ENCODE results near the gene RAD9A.

RAD9A gene

GRCh38 chr11:67439321-67440228 lies 47.8 kb downstream of the RAD9A start:
- H3K36me3 ChIP-seq (ENCODE audit: control insufficient read depth in 2 of 2, insufficient read depth in 1 of 2, low read length in 2 of 2), result peaks cover 0 to 65% of the 10 kb centered on the region in 2 experiments; a peak in 1 of 3 replicates
- H3K9me3 ChIP-seq (ENCODE audit: control insufficient read depth, insufficient read depth, low read depth, low read length), result no peaks in the 10 kb centered on the region
- POLR2A ChIA-PET, result interaction anchor here (0.6 to 2.6 kb wide), 8 partner anchors 10 to 43 kb away, joined by 3 to 11 read pairs (median 5); partner anchors contain the start of genes PPP1CA, RPS6KB2 and TMEM134
- TF ChIP-seq ZNF341 (tag by site-specific recombination; IDR thresholded peaks at IDR 0.05; ENCODE audit: low read depth), result 0 out of 2 replicates have a peak, but pooled peaks have one; percentile 33
- no peak for TF ChIP-seq KLF1 (tag by site-specific recombination; IDR thresholded peaks at IDR 0.05)
- TF ChIP-seq ZXDB (tag by site-specific recombination; IDR thresholded peaks at IDR 0.05), result no peak
- no peak for TF ChIP-seq ZNF580 (tag by site-specific recombination; IDR thresholded peaks at IDR 0.05)
- no peak for TF ChIP-seq ZSCAN5A (tag by site-specific recombination; IDR thresholded peaks at IDR 0.05)
- TF ChIP-seq SP2 (tag by site-specific recombination; IDR thresholded peaks at IDR 0.05), result peak; percentile 20; the same call in 1 of the 2 replicates
- TF ChIP-seq, protein P1, sequence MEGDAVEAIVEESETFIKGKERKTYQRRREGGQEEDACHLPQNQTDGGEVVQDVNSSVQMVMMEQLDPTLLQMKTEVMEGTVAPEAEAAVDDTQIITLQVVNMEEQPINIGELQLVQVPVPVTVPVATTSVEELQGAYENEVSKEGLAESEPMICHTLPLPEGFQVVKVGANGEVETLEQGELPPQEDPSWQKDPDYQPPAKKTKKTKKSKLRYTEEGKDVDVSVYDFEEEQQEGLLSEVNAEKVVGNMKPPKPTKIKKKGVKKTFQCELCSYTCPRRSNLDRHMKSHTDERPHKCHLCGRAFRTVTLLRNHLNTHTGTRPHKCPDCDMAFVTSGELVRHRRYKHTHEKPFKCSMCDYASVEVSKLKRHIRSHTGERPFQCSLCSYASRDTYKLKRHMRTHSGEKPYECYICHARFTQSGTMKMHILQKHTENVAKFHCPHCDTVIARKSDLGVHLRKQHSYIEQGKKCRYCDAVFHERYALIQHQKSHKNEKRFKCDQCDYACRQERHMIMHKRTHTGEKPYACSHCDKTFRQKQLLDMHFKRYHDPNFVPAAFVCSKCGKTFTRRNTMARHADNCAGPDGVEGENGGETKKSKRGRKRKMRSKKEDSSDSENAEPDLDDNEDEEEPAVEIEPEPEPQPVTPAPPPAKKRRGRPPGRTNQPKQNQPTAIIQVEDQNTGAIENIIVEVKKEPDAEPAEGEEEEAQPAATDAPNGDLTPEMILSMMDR (tag by site-specific recombination; IDR thresholded peaks at IDR 0.05), result peak; percentile 42; the same call in 1 of the 2 replicates
- TF ChIP-seq, protein P2, sequence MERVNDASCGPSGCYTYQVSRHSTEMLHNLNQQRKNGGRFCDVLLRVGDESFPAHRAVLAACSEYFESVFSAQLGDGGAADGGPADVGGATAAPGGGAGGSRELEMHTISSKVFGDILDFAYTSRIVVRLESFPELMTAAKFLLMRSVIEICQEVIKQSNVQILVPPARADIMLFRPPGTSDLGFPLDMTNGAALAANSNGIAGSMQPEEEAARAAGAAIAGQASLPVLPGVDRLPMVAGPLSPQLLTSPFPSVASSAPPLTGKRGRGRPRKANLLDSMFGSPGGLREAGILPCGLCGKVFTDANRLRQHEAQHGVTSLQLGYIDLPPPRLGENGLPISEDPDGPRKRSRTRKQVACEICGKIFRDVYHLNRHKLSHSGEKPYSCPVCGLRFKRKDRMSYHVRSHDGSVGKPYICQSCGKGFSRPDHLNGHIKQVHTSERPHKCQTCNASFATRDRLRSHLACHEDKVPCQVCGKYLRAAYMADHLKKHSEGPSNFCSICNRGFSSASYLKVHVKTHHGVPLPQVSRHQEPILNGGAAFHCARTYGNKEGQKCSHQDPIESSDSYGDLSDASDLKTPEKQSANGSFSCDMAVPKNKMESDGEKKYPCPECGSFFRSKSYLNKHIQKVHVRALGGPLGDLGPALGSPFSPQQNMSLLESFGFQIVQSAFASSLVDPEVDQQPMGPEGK (tag by site-specific recombination; IDR thresholded peaks at IDR 0.05), result peak; percentile 44; the same call in 1 of the 2 replicates
- peak; percentile 71 for TF ChIP-seq ZNF600 (tag by site-specific recombination; IDR thresholded peaks at IDR 0.05)
- TF ChIP-seq, protein P3, sequence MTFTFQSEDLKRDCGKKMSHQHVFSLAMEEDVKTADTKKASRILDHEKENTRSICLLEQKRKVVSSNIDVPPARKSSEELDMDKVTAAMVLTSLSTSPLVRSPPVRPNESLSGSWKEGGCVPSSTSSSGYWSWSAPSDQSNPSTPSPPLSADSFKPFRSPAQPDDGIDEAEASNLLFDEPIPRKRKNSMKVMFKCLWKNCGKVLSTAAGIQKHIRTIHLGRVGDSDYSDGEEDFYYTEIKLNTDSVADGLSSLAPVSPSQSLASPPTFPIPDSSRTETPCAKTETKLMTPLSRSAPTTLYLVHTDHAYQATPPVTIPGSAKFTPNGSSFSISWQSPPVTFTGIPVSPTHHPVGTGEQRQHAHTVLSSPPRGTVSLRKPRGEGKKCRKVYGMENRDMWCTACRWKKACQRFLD (tag by site-specific recombination; IDR thresholded peaks at IDR 0.05), result no peak
- TF ChIP-seq ZBTB11 (tag by site-specific recombination; conservative IDR thresholded peaks at IDR 0.05; ENCODE audit: low read depth), result 0 out of 2 replicates have a peak, but pooled peaks have one; percentile 17
- TF ChIP-seq KLF7 (tag by site-specific recombination; IDR thresholded peaks at IDR 0.05; ENCODE audit: borderline replicate concordance), result no peak
- H3K4me3 ChIP-seq (ENCODE audit: low read depth, low read length), result no peak overlapping the region
- H3K4me1 ChIP-seq (ENCODE audit: control insufficient read depth, insufficient read depth, low read length), result no peaks in the 10 kb centered on the region
- H3K27ac ChIP-seq (ENCODE audit: extremely low read depth, low read depth, low read length), result no peak overlapping the region
- CTCF ChIA-PET, result interaction anchor here (0.6 to 1.0 kb wide), 2 partner anchors 20 to 58 kb away, joined by 3 to 5 read pairs; no protein-coding TSS in a partner anchor

Measured in HEK293 (cell line).